Mammary epithelial cell (primary cell): ENCODE measurements around the gene NCAPD3.

ENCODE experiments used
- CTCF ChIP-seq, 2 donors: IDR thresholded peaks in 1 of 2; conservative IDR thresholded peaks in 1 of 2; 2 replicates each; pipeline ENCODE4 v1.5.1; 2011 to 2012; ENCODE audit warnings: inconsistent platforms in 2 of 2, low read length in 2 of 2, mild to moderate bottlenecking in 2 of 2, control low read depth in 1 of 2, low read depth in 1 of 2; ENCODE audit not compliant: insufficient read depth in 1 of 2; ENCODE audit errors: extremely low read depth in 1 of 2
- EZH2 ChIP-seq: IDR thresholded peaks from 2 replicates; pipeline ENCODE4 v1.6.1; 2012; ENCODE audit warnings: low read length, inconsistent platforms, borderline replicate concordance

- TF ChIP-seq CTCF (conservative IDR thresholded peaks at IDR 0.05 in 1 of 2, IDR thresholded peaks at IDR 0.05 in 1 of 2; ENCODE audit: extremely low read depth in 1 of 2, insufficient read depth in 1 of 2, low read depth in 1 of 2, low read length in 2 of 2) (no peak), EZH2 (no peak)
These were observed 77.2 kb downstream of the NCAPD3 start for GRCh38 chr11:134146598-134146997.
